DMS79 treated with DMSO at 0.1 percent for 48 hours (cell line): Measurements from ENCODE around the gene NCOR2.
A peak's percentile ranks its signal among the peaks of the same experiment; 100 is the strongest.

Source experiments
- DNase-seq: peaks from one replicate; lab custom pipeline; 2025; lab: John Stamatoyannopoulos, UW

NCOR2 gene

GRCh38 chr12:124525455-124525854, 42.0 kb downstream of the NCOR2 start:
- DNase-seq, result no peak

DNA sequence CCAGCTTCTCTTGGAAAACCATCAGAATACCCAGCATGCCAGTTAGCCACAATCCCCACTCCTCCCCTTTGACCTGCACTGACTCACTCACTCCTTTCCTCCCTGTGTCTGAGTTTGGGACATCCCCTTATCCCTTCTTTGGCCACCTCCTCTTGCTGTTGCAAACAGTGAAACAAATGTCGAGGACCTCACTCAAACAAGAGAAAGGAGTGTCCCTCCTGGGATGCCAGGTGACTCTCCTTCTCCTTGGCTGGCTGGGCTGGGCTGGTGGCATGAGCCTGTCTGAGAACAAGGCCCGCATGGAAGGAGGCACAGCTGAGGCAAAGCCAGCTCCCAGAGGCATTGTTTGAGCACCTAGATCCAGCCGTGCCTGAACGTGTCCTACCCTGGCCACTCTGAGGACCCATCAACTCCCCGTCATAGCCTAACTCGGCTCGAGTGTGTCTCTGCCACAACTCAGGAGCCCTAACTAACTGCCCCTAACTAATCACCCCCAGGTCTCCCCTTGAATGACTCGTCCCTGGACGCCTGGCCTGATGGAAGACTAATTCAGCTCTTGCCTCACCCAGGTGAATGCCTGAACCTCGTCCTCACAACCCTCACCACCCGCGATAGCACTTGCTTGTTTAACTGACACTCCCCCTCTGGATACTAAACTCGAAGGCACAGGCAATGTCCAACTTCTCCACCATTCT, 43.0 kb downstream of the NCOR2 start:
- DNase-seq, result no peak

DNA sequence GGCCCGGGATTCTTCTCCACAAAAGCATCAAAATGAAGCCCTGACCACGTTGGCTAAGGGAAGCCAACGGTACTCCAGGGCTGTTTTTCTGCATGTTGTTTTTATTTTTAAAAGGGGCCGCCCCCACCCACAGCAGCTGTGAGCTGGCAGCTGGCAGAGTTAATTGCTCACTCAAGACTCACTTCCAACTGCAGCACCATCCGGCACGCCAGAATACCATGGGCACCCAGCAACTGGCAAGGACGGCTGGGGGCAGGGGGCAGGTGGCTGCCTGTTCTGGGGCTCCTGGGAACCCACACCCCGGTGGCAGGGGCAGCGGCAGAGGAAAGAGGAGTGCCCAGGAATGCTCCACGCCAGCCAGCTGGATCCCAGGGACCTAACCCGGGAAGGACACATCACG, 44.3 kb downstream of the NCOR2 start:
- DNase-seq, result peak; percentile 77

DNA sequence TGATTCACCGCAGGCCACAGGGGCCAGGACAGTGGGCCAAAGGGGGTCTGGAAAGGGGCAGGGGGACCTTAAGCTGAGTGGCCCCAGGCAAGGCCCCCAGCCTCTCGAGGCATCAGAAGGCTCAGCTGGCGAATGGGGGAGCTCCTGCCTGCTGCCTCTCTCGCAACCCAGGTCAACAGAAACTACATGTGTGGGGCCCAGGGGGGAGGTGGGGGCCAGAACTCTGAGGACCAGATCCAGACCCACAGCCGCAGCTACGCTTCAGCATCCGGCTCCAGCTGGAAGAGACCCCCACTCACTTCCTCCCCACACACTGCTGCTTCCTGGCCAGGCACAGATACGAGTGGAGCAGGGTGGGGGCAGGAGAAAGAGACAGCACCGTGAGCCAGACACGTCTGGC, 46.5 kb downstream of the NCOR2 start:
- no peak for DNase-seq

- DNase-seq, result no peak
These were observed 47.1 kb downstream of the NCOR2 start for GRCh38 chr12:124520265-124520701.

DNA sequence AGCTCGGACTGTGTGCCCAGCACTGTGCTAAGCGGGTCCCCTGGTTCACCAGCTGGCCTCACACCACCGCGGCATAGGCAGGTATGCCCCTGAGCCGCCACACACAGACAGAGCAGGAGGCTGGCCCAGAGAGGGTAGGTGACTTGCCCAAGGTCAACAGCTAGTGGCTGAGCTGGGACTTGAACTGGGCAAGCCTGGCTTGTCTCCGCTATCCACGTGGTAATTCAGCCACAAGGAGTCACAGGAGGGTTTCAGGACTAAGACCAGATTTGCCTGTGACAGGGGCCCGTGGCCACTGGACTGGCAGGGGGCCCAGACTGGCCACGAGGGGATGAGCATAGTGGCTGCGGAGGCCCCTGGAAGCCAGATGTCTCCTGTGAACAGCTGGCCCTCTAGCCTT, 47.7 kb downstream of the NCOR2 start:
- no peak for DNase-seq

- peak; percentile 93 for DNase-seq
These were observed 49.1 kb downstream of the NCOR2 start for GRCh38 chr12:124518051-124518932.
